ELR (cell line): ENCODE measurements around the gene AMZ1.
"Not testable (repeated sequence)": the region's sequence is repeated elsewhere in the genome, so short reads cannot be mapped to it uniquely, and the experiment has no call there.

Experiments
- DNase-seq: peaks from one replicate; pipeline ENCODE4 v3.0.0-alpha.2; 2015; ENCODE audit warnings: low read depth

AMZ1 gene

GRCh38 chr7:2729031-2729892 lies 41.3 kb downstream of the AMZ1 start:
- no peak for DNase-seq

DNA sequence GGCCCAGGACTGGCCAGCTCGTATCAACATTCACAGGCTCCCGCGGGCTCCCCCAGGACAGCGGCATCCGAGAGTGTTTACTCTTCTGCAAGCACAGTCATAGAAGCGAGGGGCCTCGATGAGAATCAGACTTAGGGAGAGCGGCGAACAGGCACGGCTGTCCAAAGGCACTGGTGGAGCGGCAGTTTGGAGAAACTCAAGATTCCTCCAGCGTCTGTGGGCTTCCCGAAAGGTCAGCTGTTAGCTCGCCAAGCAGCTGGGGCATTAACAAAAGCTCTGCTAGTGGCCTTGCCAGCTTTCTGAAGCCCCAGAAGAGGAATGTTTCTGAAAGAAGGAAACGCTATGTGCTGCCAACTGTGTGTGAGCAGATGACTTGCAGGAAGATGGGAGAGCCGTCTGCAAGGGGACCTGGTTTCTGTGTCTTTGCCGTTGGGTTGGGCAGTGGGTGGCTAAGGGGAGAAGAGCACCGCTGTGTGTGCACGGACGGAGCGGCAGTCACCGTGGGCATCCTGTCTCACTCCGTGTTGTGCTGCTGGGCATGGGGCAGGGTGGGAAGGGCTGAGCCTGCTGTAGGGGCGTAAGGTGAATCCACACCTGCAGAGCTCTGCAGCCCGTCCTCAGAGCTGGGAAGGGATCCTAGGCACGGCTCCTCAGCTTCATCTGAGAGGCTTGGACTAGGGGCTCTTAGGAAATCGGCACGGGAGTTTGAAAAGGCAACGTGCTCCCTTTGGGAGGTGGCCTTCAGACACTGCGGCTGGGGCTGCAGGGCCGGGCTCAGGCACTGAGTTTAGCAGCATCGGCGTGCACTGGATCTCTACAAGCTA lies 42.1 kb downstream of the AMZ1 start:
- no peak for DNase-seq

- DNase-seq, result no peak
Observed at GRCh38 chr7:2730846-2731770, 43.1 kb downstream of the AMZ1 start.

DNA sequence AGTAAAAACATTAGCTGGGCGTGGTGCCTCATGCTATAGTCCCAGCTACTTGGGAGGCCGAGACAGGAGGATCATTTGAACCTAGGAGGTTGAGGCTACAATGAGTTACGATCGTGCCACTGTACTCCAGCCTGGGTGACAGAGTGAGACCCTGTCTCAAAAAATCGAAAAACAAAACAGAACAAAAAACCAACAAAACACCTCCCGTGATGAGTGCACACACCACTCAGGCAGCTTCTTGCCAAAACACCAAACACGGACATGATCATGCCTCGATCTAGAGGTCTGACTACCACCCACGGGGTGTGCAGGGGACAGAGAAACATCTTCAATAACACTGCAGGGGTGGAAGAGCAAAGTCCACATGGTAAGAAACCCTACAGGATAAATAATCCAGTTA lies 44.4 kb downstream of the AMZ1 start:
- no peak for DNase-seq

GRCh38 chr7:2732959-2733584 lies 45.1 kb downstream of the AMZ1 start:
- peak; percentile 47 for DNase-seq

GRCh38 chr7:2734084-2734686 lies 46.2 kb downstream of the AMZ1 start:
- no peak for DNase-seq

DNA sequence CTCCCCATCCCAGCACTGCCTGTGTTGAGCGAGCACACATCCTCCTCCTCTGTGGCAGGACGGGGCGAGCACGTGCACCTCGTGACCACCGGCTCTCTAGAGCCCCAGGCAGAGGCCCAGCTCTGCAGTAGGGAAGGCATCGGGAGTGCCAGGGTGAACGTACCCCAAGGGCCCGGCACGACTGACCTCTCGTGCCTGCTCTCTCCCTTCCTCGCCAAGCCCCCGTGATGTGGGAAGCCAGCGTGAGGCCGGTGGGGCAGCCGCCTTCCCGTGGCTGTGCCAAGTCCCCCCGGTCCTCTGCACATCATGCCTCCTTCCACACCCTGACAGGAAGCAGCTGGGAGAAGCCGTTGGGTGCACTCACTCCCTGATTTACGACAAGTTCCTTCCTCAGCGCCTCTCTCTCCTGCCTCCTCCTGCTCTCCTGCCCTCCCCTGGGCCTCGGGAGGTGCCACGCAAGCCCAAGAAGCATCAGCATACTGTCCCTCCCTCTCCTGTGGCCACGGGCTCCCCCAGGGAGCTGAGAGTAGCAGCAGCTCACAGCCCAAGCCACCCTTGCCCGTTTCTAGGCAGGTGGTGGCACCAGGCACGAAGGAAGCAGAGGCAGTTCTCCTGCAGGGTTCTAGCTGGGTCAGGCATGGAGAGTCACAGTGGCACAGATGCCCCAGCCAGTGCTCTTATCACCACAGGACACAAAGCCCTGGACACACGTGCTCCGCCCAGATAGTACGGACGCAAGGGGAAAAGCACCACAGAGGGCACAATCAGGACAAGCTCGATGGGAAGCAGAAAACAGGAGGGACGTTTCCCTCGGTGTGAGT lies 47.0 kb downstream of the AMZ1 start:
- DNase-seq, result no peak

DNA sequence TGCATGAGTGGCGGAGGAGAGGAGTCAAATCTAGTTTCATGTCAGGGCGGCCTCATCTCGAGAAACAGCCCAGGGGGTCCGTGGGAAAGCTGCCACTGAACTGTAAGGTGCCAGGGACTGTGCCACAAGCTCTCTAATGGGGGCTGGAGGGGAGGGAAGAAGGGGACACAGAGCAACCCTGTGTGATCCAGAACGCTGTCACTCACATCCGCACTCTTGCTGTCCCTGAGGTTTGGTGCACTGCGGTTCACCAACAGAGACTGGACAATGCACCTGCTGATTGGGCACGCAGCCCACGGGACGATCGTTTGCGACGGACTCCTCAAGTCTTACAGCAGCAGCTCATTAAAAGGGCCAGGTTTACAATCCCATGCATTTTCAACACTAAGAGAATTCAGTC lies 47.7 kb downstream of the AMZ1 start:
- DNase-seq, result no peak

GRCh38 chr7:2736411-2736914 lies 48.5 kb downstream of the AMZ1 start:
- no peak for DNase-seq

DNA sequence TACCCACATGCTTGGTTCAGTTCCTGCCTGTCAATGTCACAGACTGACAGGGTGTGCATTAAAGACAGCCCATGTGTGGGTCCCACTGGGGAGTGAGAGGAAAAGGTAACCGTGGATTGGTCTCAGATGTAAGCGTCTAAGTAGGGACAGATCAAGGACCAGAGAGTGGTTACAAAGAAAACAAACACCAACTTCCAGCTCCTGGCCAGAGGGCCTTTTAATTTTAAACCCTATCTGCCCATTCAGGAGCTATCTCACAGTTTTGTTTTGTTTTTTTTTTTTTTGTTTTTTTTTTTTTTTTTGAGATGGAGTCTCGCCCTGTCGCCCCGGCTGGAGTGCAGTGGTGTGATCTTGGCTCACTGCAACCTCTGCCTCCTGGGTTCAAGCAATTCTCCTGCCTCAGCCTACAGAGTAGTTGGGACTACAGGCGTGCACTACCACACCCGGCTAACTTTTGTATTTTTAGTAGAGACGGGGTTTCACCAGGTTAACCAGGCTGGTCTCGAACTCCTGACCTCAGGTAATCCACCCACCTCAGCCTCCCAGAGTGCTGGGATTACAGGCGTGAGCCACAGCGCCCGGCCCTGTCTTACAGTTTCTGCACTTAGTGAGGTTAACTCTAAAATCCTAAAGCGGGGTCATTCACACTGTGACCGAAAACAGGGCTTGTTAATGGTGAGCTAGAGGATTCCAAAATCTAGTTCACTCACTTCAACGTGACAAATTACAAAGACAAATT lies 49.2 kb downstream of the AMZ1 start:
- not testable (repeated sequence) for DNase-seq

GRCh38 chr7:2737771-2738540 lies 50.0 kb downstream of the AMZ1 start:
- no peak for DNase-seq

- DNase-seq, result no peak
Observed at GRCh38 chr7:2738766-2739549, 51.0 kb downstream of the AMZ1 start.

DNA sequence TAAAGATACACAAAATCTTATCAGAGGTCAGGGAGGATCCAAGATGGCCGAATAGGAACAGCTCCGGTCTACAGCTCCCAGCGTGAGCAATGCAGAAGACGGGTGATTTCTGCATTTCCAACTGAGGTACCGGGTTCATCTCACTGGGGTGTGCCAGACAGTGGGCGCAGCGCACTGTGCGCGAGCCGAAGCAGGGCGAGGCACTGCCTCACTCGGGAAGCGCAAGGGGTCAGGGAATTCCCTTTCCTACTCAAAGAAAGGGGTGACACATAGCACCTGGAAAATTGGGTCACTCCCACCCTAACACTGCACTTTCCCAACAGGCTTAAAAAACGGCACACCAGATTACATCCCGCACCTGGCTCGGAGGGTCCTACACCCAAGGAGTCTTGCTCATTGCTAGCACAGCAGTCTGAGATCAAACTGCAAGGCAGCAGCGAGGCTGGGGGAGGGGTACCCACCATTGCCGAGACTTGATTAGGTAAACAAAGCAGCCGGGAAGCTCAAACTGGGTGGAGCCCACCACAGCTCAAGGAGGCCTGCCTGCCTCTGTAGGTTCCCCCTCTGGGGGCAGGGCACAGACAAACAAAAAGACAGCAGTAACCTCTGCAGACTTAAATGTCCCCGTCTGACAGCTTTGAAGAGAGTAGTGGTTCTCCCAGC lies 55.7 kb downstream of the AMZ1 start:
- DNase-seq, result not testable (repeated sequence)

DNA sequence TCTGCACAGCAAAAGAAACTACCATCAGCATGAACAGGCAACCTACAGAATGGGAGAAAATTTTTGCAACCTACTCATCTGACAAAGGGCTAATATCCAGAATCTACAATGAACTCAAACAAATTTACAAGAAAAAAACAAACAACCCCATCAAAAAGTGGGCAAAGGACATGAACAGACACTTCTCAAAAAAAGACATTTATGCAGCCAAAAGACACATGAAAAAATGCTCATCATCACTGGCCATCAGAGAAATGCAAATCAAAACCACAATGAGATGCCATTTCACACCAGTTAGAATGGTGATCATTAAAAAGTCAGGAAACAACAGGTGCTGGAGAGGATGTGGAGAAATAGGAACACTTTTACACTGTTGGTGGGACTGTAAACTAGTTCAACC lies 60.7 kb downstream of the AMZ1 start:
- not testable (repeated sequence) for DNase-seq

DNA sequence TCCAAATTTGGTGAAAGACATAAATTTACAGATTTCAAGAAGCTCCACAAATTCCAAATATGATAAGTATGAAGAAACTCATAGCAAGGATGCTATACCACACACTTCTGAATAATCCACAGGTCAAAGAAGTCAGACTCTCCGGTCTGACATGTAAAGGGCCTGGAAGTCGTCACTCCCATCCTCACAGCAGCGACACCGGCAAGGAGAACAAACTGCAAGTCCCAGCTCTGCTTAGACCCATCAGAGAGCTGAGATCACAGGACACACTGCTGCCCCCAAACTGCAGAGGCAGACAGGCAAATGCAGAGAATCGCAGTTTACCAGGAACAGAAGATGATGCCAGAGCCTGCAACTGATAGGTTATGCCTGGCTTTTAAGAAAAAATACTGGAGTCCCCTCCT lies 62.0 kb downstream of the AMZ1 start:
- DNase-seq, result no peak

- no peak for DNase-seq
Observed at GRCh38 chr7:2751086-2751485, 63.1 kb downstream of the AMZ1 start.

- DNase-seq, result no peak
Observed at GRCh38 chr7:2753148-2753547, 65.1 kb downstream of the AMZ1 start.
